SH-SY5Y (cell line): ENCODE measurements around the gene HSPB1.
A peak's percentile ranks its signal among the peaks of the same experiment; 100 is the strongest.

Experiments
- GATA2 ChIP-seq: IDR thresholded peaks from 2 replicates; pipeline ENCODE4 v1.6.1; 2011; ENCODE audit warnings: mild to moderate bottlenecking, low read depth, low read length
- GATA3 ChIP-seq: IDR thresholded peaks from 2 replicates; pipeline ENCODE4 v1.6.1; 2011; ENCODE audit warnings: low read depth, mild to moderate bottlenecking, low read length, moderate library complexity

- TF ChIP-seq GATA3 (no peak), GATA2 (peak; percentile 92)
These were observed 7.9 kb downstream of the HSPB1 start for GRCh38 chr7:76310102-76310957.
